ENCODE data around the gene MIA3.
"Not testable (repeated sequence)": the region's sequence is repeated elsewhere in the genome, so short reads cannot be mapped to it uniquely, and the experiment has no call there.

Gene MIA3

GRCh38 chr1:222618001-222618879 lies at the start of gene MIA3:
Gene MIA3 (plus strand): TSS chr1:222618097. CDS start chr1:222618111, 14 bp downstream.
- DNase-seq, result peak; percentile 60 to 67

GRCh38 chr1:222570837-222571236 lies 47.1 kb upstream of the MIA3 start:
- DNase-seq, result no peak

- DNase-seq, result no peak
Measured at GRCh38 chr1:222579316-222579715, 38.6 kb upstream of the MIA3 start.

GRCh38 chr1:222582099-222582774 lies 35.7 kb upstream of the MIA3 start:
- DNase-seq, result no peak

GRCh38 chr1:222583079-222583478 lies 34.8 kb upstream of the MIA3 start:
- DNase-seq, result no peak

- DNase-seq, result no peak
Measured at GRCh38 chr1:222586842-222587241, 31.1 kb upstream of the MIA3 start.

- DNase-seq, result no peak
Measured at GRCh38 chr1:222588135-222588534, 29.8 kb upstream of the MIA3 start.

GRCh38 chr1:222589462-222590302 lies 28.2 kb upstream of the MIA3 start, which contains the start of gene TAF1A:
Gene TAF1A (minus strand): TSS chr1:222589933.
- peak; percentile 89 to 90 for DNase-seq

GRCh38 chr1:222592171-222592570 lies 25.7 kb upstream of the MIA3 start:
- no peak for DNase-seq

- no peak for DNase-seq
Measured at GRCh38 chr1:222594789-222595188, 23.1 kb upstream of the MIA3 start.

- no peak for DNase-seq
Measured at GRCh38 chr1:222596696-222597095, 21.2 kb upstream of the MIA3 start.

- no peak for DNase-seq
Measured at GRCh38 chr1:222600281-222600680, 17.6 kb upstream of the MIA3 start.

GRCh38 chr1:222601257-222601656 lies 16.6 kb upstream of the MIA3 start:
- no peak for DNase-seq

GRCh38 chr1:222606757-222607156 lies 11.1 kb upstream of the MIA3 start:
- DNase-seq, result no peak

GRCh38 chr1:222609111-222609510 lies 8.8 kb upstream of the MIA3 start:
- not testable (repeated sequence) for DNase-seq

GRCh38 chr1:222610728-222611127 lies 7.2 kb upstream of the MIA3 start:
- DNase-seq, result no peak

GRCh38 chr1:222613627-222614026 lies 4.3 kb upstream of the MIA3 start:
- DNase-seq, result no peak

GRCh38 chr1:222616525-222616924 lies 1.4 kb upstream of the MIA3 start:
- no peak for DNase-seq

GRCh38 chr1:222617367-222617951 lies 438 bp upstream of the MIA3 start:
- DNase-seq, result peak; percentile 81 to 82

GRCh38 chr1:222618880-222619596 lies 1.1 kb downstream of the MIA3 start:
- DNase-seq, result peak; percentile 10 to 49

- DNase-seq, result no peak
Measured at GRCh38 chr1:222620566-222620965, 2.7 kb downstream of the MIA3 start.

GRCh38 chr1:222622765-222623164 lies 4.9 kb downstream of the MIA3 start:
- DNase-seq, result no peak
